H1 (cell line): ENCODE measurements around the gene SGO2. TPM values are rescaled to one million over a fixed set of nuclear protein-coding genes. Genes with fewer than 3 reads are reported as not detected.

Source experiments
- CTCF ChIA-PET: fragments of 300-600 bp; sonication (Branson Sonifier 250); formaldehyde crosslinking; loops from one replicate; lab custom pipeline; 2021; ENCODE audit not compliant: partially characterized antibody; lab: Charles Lee
- POLR2A ChIA-PET: fragments of 300-600 bp; sonication (Branson Sonifier 250); formaldehyde crosslinking; loops from one replicate; lab custom pipeline; 2021; ENCODE audit warnings: inconsistent platforms; ENCODE audit not compliant: partially characterized antibody; lab: Charles Lee
- DNase-seq, 2 experiments: peaks; one replicate each; pipeline versions ENCODE4 v3.0.0 to v3.0.0-alpha.2; 2010 to 2022; ENCODE audit warnings: low spot score in 2 of 2, low read depth in 1 of 2, mixed read lengths in 1 of 2
- FAIRE-seq: peaks from 2 replicates; lab custom pipeline; 2011; peaks lifted over from hg19 to GRCh38; lab: Jason Lieb, UNC
- H2AFZ ChIP-seq: 2 replicates; pipeline ENCODE4 v1.8.1; 2012; ENCODE audit warnings: low read length, inconsistent platforms
- H2AK5ac ChIP-seq: 2 replicates; pipeline ENCODE4 v1.6.1; 2013; ENCODE audit warnings: low read depth, low read length
- H2BK120ac ChIP-seq: replicated peaks from 2 replicates; pipeline ENCODE3; 2013; ENCODE audit warnings: low read depth, low read length, inconsistent platforms
- H2BK12ac ChIP-seq: 2 replicates; pipeline ENCODE4 v1.6.1; 2013; ENCODE audit warnings: low read depth, low read length
- H2BK15ac ChIP-seq: 2 replicates; pipeline ENCODE4 v1.6.1; 2013; ENCODE audit warnings: low read length
- H2BK20ac ChIP-seq: 2 replicates; pipeline ENCODE4 v1.6.1; 2013; ENCODE audit warnings: low read length
- H2BK5ac ChIP-seq: 2 replicates; pipeline ENCODE4 v1.6.1; 2013; ENCODE audit warnings: low read depth, low read length
- H3K14ac ChIP-seq: 2 replicates; pipeline ENCODE4 v1.6.1; 2013; ENCODE audit warnings: inconsistent platforms; ENCODE audit not compliant: insufficient read length
- H3K18ac ChIP-seq: 2 replicates; pipeline ENCODE4 v1.6.1; 2013; ENCODE audit warnings: low read length; ENCODE audit errors: extremely low read depth
- H3K23ac ChIP-seq: 2 replicates; pipeline ENCODE4 v1.6.1; 2013; ENCODE audit warnings: inconsistent platforms; ENCODE audit not compliant: insufficient read length
- H3K23me2 ChIP-seq: 2 replicates; pipeline ENCODE4 v1.6.1; 2013; ENCODE audit warnings: low read depth, low read length
- H3K27ac ChIP-seq: 2 replicates; pipeline ENCODE4 v1.6.1; 2011; ENCODE audit warnings: low read depth, low read length, inconsistent platforms
- H3K27me3 ChIP-seq, 4 experiments: replicated peaks in 1 of 4; 1 replicate in 1 of 4; 2 replicates in 3 of 4; pipeline versions ENCODE4 v1.6.1 to v1.8.1; 2011 to 2013; ENCODE audit warnings: low read length in 3 of 4, mild to moderate bottlenecking in 3 of 4, inconsistent platforms in 2 of 4, mixed read lengths in 2 of 4, moderate library complexity in 1 of 4; ENCODE audit not compliant: control insufficient read depth in 3 of 4, insufficient read depth in 3 of 4; ENCODE audit errors: extremely low read depth in 1 of 4
- H3K36me3 ChIP-seq, 4 experiments: 2 replicates each; pipeline versions ENCODE4 v1.6.1 to v1.8.1; 2011 to 2013; ENCODE audit warnings: mild to moderate bottlenecking in 4 of 4, low read length in 3 of 4, moderate library complexity in 2 of 4, control low read depth in 1 of 4, inconsistent platforms in 1 of 4; ENCODE audit not compliant: insufficient read depth in 4 of 4, control insufficient read depth in 2 of 4
- H3K4ac ChIP-seq: replicated peaks from 2 replicates; pipeline ENCODE3; 2013; ENCODE audit warnings: low read length, low read depth, mixed read lengths, inconsistent platforms; ENCODE audit not compliant: insufficient read length
- H3K4me1 ChIP-seq, 4 experiments: replicated peaks in 1 of 4; 1 replicate in 1 of 4; 2 replicates in 3 of 4; pipeline versions ENCODE4 v1.6.1 to v1.8.1; 2011 to 2013; ENCODE audit warnings: low read length in 3 of 4, inconsistent platforms in 2 of 4, mixed read lengths in 1 of 4; ENCODE audit not compliant: insufficient read depth in 4 of 4, control insufficient read depth in 3 of 4
- H3K4me2 ChIP-seq, 2 experiments: 2 replicates each; pipeline versions ENCODE4 v1.6.1 to v1.8.1; 2011 to 2013; ENCODE audit warnings: low read depth in 2 of 2, low read length in 2 of 2, control low read depth in 1 of 2, inconsistent platforms in 1 of 2, mild to moderate bottlenecking in 1 of 2; ENCODE audit not compliant: insufficient read depth in 1 of 2
- H3K4me3 ChIP-seq, 4 experiments: fragments of 200-600, 300-600 bp in 1 of 4; sonication (generic), shearing (Covaris generic), sonication (Bioruptor Twin) in 1 of 4; 2 replicates each; pipeline versions ENCODE4 v1.5.1 to v1.8.1; 2011 to 2016; ENCODE audit warnings: low read length in 4 of 4, low read depth in 3 of 4, control low read depth in 2 of 4, inconsistent platforms in 2 of 4, mild to moderate bottlenecking in 2 of 4, mixed read lengths in 1 of 4, moderate library complexity in 1 of 4; ENCODE audit not compliant: insufficient read depth in 2 of 4; ENCODE audit errors: extremely low read depth in 1 of 4
- H3K56ac ChIP-seq: replicated peaks from 2 replicates; pipeline ENCODE3; 2013; ENCODE audit warnings: low read depth, mild to moderate bottlenecking, mixed read lengths, low read length, inconsistent platforms; ENCODE audit not compliant: insufficient read length
- H3K79me1 ChIP-seq: 2 replicates; pipeline ENCODE4 v1.6.1; 2013; ENCODE audit warnings: low read depth, low read length, control low read depth
- H3K79me2 ChIP-seq, 2 experiments: 2 replicates each; pipeline versions ENCODE4 v1.6.1 to v1.8.1; 2012 to 2013; ENCODE audit warnings: low read length in 2 of 2, mild to moderate bottlenecking in 2 of 2, inconsistent platforms in 1 of 2; ENCODE audit not compliant: insufficient read depth in 2 of 2, control insufficient read depth in 1 of 2
- H3K9ac ChIP-seq, 4 experiments: replicated peaks in 1 of 4; 1 replicate in 1 of 4; 2 replicates in 3 of 4; pipeline versions ENCODE4 v1.6.1 to v1.8.1; 2011 to 2013; ENCODE audit warnings: low read depth in 3 of 4, low read length in 3 of 4, control low read depth in 2 of 4, mild to moderate bottlenecking in 2 of 4, moderate library complexity in 2 of 4, inconsistent platforms in 1 of 4; ENCODE audit errors: extremely low read depth in 1 of 4
- H3K9me3 ChIP-seq, 2 experiments: 2 replicates each; pipeline versions ENCODE4 v1.6.1 to v1.8.1; 2012 to 2013; ENCODE audit warnings: mild to moderate bottlenecking in 2 of 2, moderate library complexity in 2 of 2, control low read depth in 1 of 2, inconsistent platforms in 1 of 2, low read depth in 1 of 2, low read length in 1 of 2, mixed read lengths in 1 of 2; ENCODE audit not compliant: insufficient read depth in 2 of 2
- H4K20me1 ChIP-seq, 2 experiments: replicated peaks in 1 of 2; 2 replicates each; pipeline versions ENCODE3 to v1.8.1; 2011 to 2013; ENCODE audit warnings: inconsistent platforms in 2 of 2, low read length in 2 of 2, mild to moderate bottlenecking in 1 of 2; ENCODE audit not compliant: insufficient read depth in 2 of 2, control insufficient read depth in 1 of 2
- H4K5ac ChIP-seq: 2 replicates; pipeline ENCODE4 v1.6.1; 2013; ENCODE audit warnings: low read length, low read depth, mixed read lengths, inconsistent platforms; ENCODE audit not compliant: insufficient read length
- H4K8ac ChIP-seq: 2 replicates; pipeline ENCODE4 v1.8.0; 2013; ENCODE audit warnings: mild to moderate bottlenecking, moderate library complexity, low read length, inconsistent platforms; ENCODE audit not compliant: insufficient read depth; ENCODE audit errors: extremely low read depth
- H4K91ac ChIP-seq: replicated peaks from 2 replicates; pipeline ENCODE3; 2013; ENCODE audit warnings: low read length, mixed read lengths, inconsistent platforms; ENCODE audit not compliant: insufficient read length
- EP300 ChIP-seq, 2 experiments: IDR thresholded peaks; 1 replicate in 1 of 2; 2 replicates in 1 of 2; pipeline ENCODE4 v1.6.1; 2011 to 2012; ENCODE audit warnings: low read depth in 2 of 2, low read length in 2 of 2, mild to moderate bottlenecking in 2 of 2, borderline replicate concordance in 1 of 2, inconsistent platforms in 1 of 2, moderate library complexity in 1 of 2
- KDM4A ChIP-seq: IDR thresholded peaks from one replicate; pipeline ENCODE4 v1.7.1; 2012; ENCODE audit warnings: low read depth, mild to moderate bottlenecking, moderate library complexity, low read length, inconsistent platforms; ENCODE audit not compliant: severe bottlenecking
- RXRA ChIP-seq: IDR thresholded peaks from 2 replicates; pipeline ENCODE4 v1.6.1; 2011; ENCODE audit warnings: low read depth, mild to moderate bottlenecking, low read length, moderate library complexity; ENCODE audit not compliant: insufficient read depth
- SP2 ChIP-seq: IDR thresholded peaks from 2 replicates; pipeline ENCODE4 v1.6.1; 2012; ENCODE audit warnings: mild to moderate bottlenecking, low read length, inconsistent platforms
- SRF ChIP-seq: IDR thresholded peaks from 2 replicates; pipeline ENCODE4 v1.6.1; 2011; ENCODE audit warnings: mild to moderate bottlenecking, low read depth, low read length, moderate library complexity
- WGBS, 2 experiments: shearing (Covaris generic) in 1 of 2; methylation state at CpG; one replicate each; pipeline versions ENCODE4 v1.1.6 to v1.1.7; 2013 to 2015; ENCODE audit warnings: low lambda C conversion rate in 2 of 2, mixed read lengths in 2 of 2, inconsistent platforms in 1 of 2, low coverage in 1 of 2, missing lambda C conversion rate in 1 of 2; ENCODE audit not compliant: insufficient replicate concordance in 2 of 2, insufficient coverage in 1 of 2, insufficient read length in 1 of 2; ENCODE audit errors: extremely low coverage in 1 of 2, missing lambda C conversion rate in 1 of 2; 5-methylcytosine and 5-hydroxymethylcytosine counted together
- polyA plus RNA-seq, 7 experiments: library from polyadenylated mRNA; depleted of rRNA in 3 of 7; stranded (reverse) in 5 of 7; unstranded in 2 of 7; fragments of >200 nt in 5 of 7; fragments of 200-250 nt in 2 of 7; gene quantifications; 1 replicate in 5 of 7; 2 replicates in 1 of 7; 4 replicates in 1 of 7; pipeline versions ENCODE4 v1.2.1 to v1.2.3, GENCODE V29; 2011 to 2013; ENCODE audit warnings: missing spikeins in 2 of 7, mixed read lengths in 2 of 7
- total RNA-seq: library from RNA; stranded (reverse); fragmentation: NEBNext Ultra II Directional; extraction: Animal tissue kit (Norgen Biotek cat#: 25700); gene quantifications from 2 replicates; pipeline ENCODE4 v1.2.1, GENCODE V29; 2021

The SGO2 gene
- total and polyA plus RNA-seq, 2 of the 8 experiments (the other 6 are each of a cell fraction or from before 2014, with no cell fraction given) = 2.4 to 33.2 TPM

GRCh38 chr2:200627110-200627770 is 101.2 kb downstream of the SGO2 start:
- Histone ChIP-seq H2BK5ac (no peak overlapping the region), H3K79me1 (no peaks in the 10 kb centered on the region), H3K18ac (no peak overlapping the region), H3K79me2 (no peaks in the 10 kb centered on the region), H3K36me3 (no peaks in the 10 kb centered on the region), H3K4me2 (no peak overlapping the region), H3K23ac (no peak overlapping the region), H2BK20ac (no peak overlapping the region), H4K20me1 (no peaks in the 10 kb centered on the region), H3K14ac (no peak overlapping the region), H2BK120ac (no peak overlapping the region), H2AK5ac (no peak overlapping the region), H2AFZ (no peak overlapping the region), H2BK15ac (no peak overlapping the region), H3K4me1 (peaks cover 0 to 2% (median 0%) of the 10 kb centered on the region in 4 experiments; a peak in 1 of 7 replicates), H4K91ac (no peak overlapping the region), H3K27me3 (no peaks in the 10 kb centered on the region), H2BK12ac (no peak overlapping the region), H3K9me3 (no peaks in the 10 kb centered on the region), H3K27ac (no peak overlapping the region), H3K9ac (no peak overlapping the region), H4K8ac (no peak overlapping the region), H3K4ac (no peak overlapping the region), H3K23me2 (no peaks in the 10 kb centered on the region), H3K56ac (no peak overlapping the region), H3K4me3 (no peak overlapping the region), H4K5ac (no peak overlapping the region)
- DNase-seq (no peak), FAIRE-seq (no peak)
- 79% methylated on average over 4 of the region's 4 CpGs; no CpG with 5 or more reads in 1 of the 2 experiments for WGBS, 2 experiments
- CTCF ChIA-PET = interaction anchor here (0.6 to 4.7 kb wide), 5 partner anchors 11 to 116 kb away, joined by 4 to 34 read pairs (median 4); partner anchors contain the start of gene AOX1
- POLR2A ChIA-PET = interaction anchor here (1.1 to 1.2 kb wide), 2 partner anchors 21 to 41 kb away, joined by 3 read pairs; partner anchors contain the start of gene AOX1
- TF ChIP-seq SRF (no peak), EP300 (IDR thresholded peaks at IDR 0.05; ENCODE audit: borderline replicate concordance in 1 of 2, low read depth in 2 of 2, low read length in 2 of 2) (no peak), RXRA (no peak), KDM4A (no peak), SP2 (no peak)
